Heart left ventricle (tissue), 16 donors: ENCODE data around the gene OR3A2. TPM values are rescaled to one million over a fixed set of nuclear protein-coding genes. Genes with fewer than 3 reads are reported as not detected.
"Not testable (repeated sequence)": the region's sequence is repeated elsewhere in the genome, so short reads cannot be mapped to it uniquely, and the experiment has no call there.

ENCODE experiments used
- ATAC-seq, 4 donors: fragments of 200-7000 bp; cut with Tn5 transposase; one replicate each; pipeline ENCODE4 v1.9.1; 2020 to 2022; ENCODE audit warnings: moderate library complexity in 4 of 4, mild to moderate bottlenecking in 3 of 4, moderate number of reproducible peaks in 1 of 4
- DNase-seq, 5 donors: peaks; one replicate each; pipeline ENCODE4 v3.0.0-alpha.2; 2020
- H3K27ac ChIP-seq, 12 donors: fragments of 200-600 bp; sonication (generic) in 4 of 12; one replicate each; pipeline versions ENCODE4 v1.5.0 to v1.8.0; 2016 to 2022; ENCODE audit warnings: mild to moderate bottlenecking in 2 of 12
- H3K27me3 ChIP-seq, 9 donors: fragments of 200-600 bp; sonication (generic) in 2 of 9; one replicate each; pipeline versions ENCODE4 v1.5.1 to v1.8.0; 2016 to 2022; ENCODE audit warnings: mild to moderate bottlenecking in 3 of 9
- H3K36me3 ChIP-seq, 9 donors: fragments of 200-600 bp; sonication (generic) in 2 of 9; one replicate each; pipeline versions ENCODE4 v1.5.0 to v1.8.0; 2018 to 2022; ENCODE audit warnings: mild to moderate bottlenecking in 2 of 9
- H3K4me1 ChIP-seq, 12 donors: fragments of 200-600 bp; sonication (generic) in 4 of 12; one replicate each; pipeline versions ENCODE4 v1.5.0 to v1.8.0; 2016 to 2022; ENCODE audit warnings: mild to moderate bottlenecking in 3 of 12
- H3K4me3 ChIP-seq, 12 donors: fragments of 200-600 bp; sonication (generic) in 4 of 12; one replicate each; pipeline versions ENCODE4 v1.5.0 to v1.8.0; 2017 to 2022; ENCODE audit warnings: mild to moderate bottlenecking in 9 of 12, moderate library complexity in 4 of 12
- H3K9me3 ChIP-seq, 12 donors: fragments of 200-600 bp; sonication (generic) in 4 of 12; one replicate each; pipeline versions ENCODE4 v1.5.0 to v1.8.0; 2016 to 2022; ENCODE audit warnings: mild to moderate bottlenecking in 1 of 12
- CTCF ChIP-seq, 12 donors: fragments of 200-600 bp; sonication (generic) in 4 of 12; IDR thresholded peaks; one replicate each; pipeline versions ENCODE4 v1.5.0 to v1.8.0; 2018 to 2022; ENCODE audit warnings: antibody characterized with exemption in 12 of 12, mild to moderate bottlenecking in 5 of 12
- POLR2A ChIP-seq, 2 donors: fragments of 450-650 bp; IDR thresholded peaks; one replicate each; pipeline ENCODE4 v1.6.1; 2017; ENCODE audit warnings: antibody characterized with exemption in 2 of 2, mild to moderate bottlenecking in 2 of 2, moderate library complexity in 2 of 2
- WGBS, 4 donors: extraction: QIAGEN DNeasy Blood & Tissue Kit in 2 of 4; methylation state at CpG; one replicate each; pipeline versions ENCODE4 v1.1.5 to v1.1.7; 2013 to 2018; 5-methylcytosine and 5-hydroxymethylcytosine counted together
- intact Hi-C, 10 donors: fragments of 100-400 bp; cut with DNase I; formaldehyde crosslinking; loops; one replicate each; pipeline versions ENCODE4 v1.11.1 to v1.14.2; 2022
- polyA plus RNA-seq, 2 donors: library from polyadenylated mRNA; stranded (reverse); fragments of 200-250 nt; gene quantifications; one replicate each; pipeline ENCODE4 v1.2.3, GENCODE V29; 2013
- total RNA-seq, 9 donors: library from RNA; depleted of rRNA in 2 of 9; stranded (reverse); fragments of >200 nt in 2 of 9; fragmentation: NEBNext Ultra II Directional in 3 of 9; extraction: Animal tissue kit (Norgen Biotek cat#: 25700) in 3 of 9; gene quantifications; one replicate each; pipeline versions ENCODE4 v1.1.0 to v1.2.4, GENCODE V29; 2016 to 2023
- donor health status: ischemic (EF 13 %, LVEDD 7.1; RV severe dilation, severe dysfunction).
- donor health status: healthy with polysubstance abuse.
- donor health status: DM: no; HTN: yes; CAD: no.
- donor health status: DM: no; HTN: no; CAD: no.
- donor health status: ischemic (EF 25% LVEDD 6.9; RV normal size, moderate dysfunction).
- donor health status: ischemic (EF 25% LVEDD 5.7; RV mildly dilated, moderate dysfunction).
- donor health status: healthy.
- donor health status: DM: yes; HTN: yes; CAD: no.
- donor health status: ischemic (EF 35%, LVEDD 5.7; RV mildly dilated, moderate dysfunction).
- donor health status: nonischemic (EF 11% LVEDD 7.7; RV severe dilation, severe dysfunction).
- donor health status: DM: yes; HTN: yes; CAD: no.
- donor health status: PGD.
- donor health status: ischemic (EF 29% LVEDD 5.4; RV normal size, mild dysfunction).
- donor health status: nonischemic (EF 23%, LVEDD 6.1; RV moderate dilation, normal function).

Gene OR3A2
- total and polyA plus RNA-seq, 11 donors = 0.35 TPM; not detected in 10

- TF ChIP-seq POLR2A (IDR thresholded peaks at IDR 0.05) (no peak), CTCF (IDR thresholded peaks at IDR 0.05) (no peak)
- Histone ChIP-seq H3K9me3 (peaks cover 0 to 17% (median 9%) of the 10 kb centered on the region in 12 donors), H3K4me3 (no peak overlapping the region), H3K4me1 (no peaks in the 10 kb centered on the region), H3K27ac (no peak overlapping the region), H3K36me3 (no peaks in the 10 kb centered on the region), H3K27me3 (peaks cover 0 to 24% (median 3%) of the 10 kb centered on the region in 9 donors)
- no peak for DNase-seq
- WGBS, 4 donors = 76 to 79% (median 77%) methylated on average over 4 to 8 of the region's 8 CpGs
- ATAC-seq = no peak
- intact Hi-C loops = no loop called here
Observed at GRCh38 chr17:3378321-3378720, 7.8 kb downstream of the OR3A2 start.

- DNase-seq, intact Hi-C loops, H3K36me3 ChIP-seq, H3K27me3 ChIP-seq, ATAC-seq, H3K4me1 ChIP-seq, H3K4me3 ChIP-seq, H3K27ac ChIP-seq: not testable (repeated sequence)
- H3K9me3 ChIP-seq = peaks cover 0 to 32% (median 13%) of the 10 kb centered on the region in 12 donors
- 92 to 97% methylated on average over 25 to 31 of the region's 31 CpGs; no CpG with 5 or more reads in 2 of the 4 donors for WGBS, 4 donors
Observed at GRCh38 chr17:3371167-3371566, 14.9 kb downstream of the OR3A2 start.

- WGBS, 4 donors = 84 to 87% (median 85%) methylated on average over 12 of the region's 12 CpGs
- intact Hi-C loops, ATAC-seq, H3K27ac ChIP-seq, H3K4me1 ChIP-seq, H3K4me3 ChIP-seq, H3K27me3 ChIP-seq, H3K36me3 ChIP-seq: not testable (repeated sequence)
- peak in 1 of 5 donors; percentile 14 for DNase-seq
- peaks cover 0 to 19% (median 3%) of the 10 kb centered on the region in 12 donors for H3K9me3 ChIP-seq
Observed at GRCh38 chr17:3342782-3343181, 43.3 kb downstream of the OR3A2 start.

GRCh38 chr17:3335876-3336275 is 50.2 kb downstream of the OR3A2 start:
- Histone ChIP-seq H3K36me3 (no peaks in the 10 kb centered on the region), H3K9me3 (peaks cover 0 to 10% (median 0%) of the 10 kb centered on the region in 12 donors), H3K4me3 (no peak overlapping the region), H3K27ac (no peak overlapping the region), H3K27me3 (no peaks in the 10 kb centered on the region), H3K4me1 (no peaks in the 10 kb centered on the region)
- ATAC-seq (peak in 1 of 4 donors; percentile 36), DNase-seq (no peak)
- TF ChIP-seq POLR2A (IDR thresholded peaks at IDR 0.05) = no peak
- TF ChIP-seq CTCF (IDR thresholded peaks at IDR 0.05) = peak in 5 of 12 donors; percentile 4 to 35 (median 27)
- intact Hi-C loops = no loop called here
- 22 to 54% (median 42%) methylated on average over 4 of the region's 4 CpGs for WGBS, 4 donors

GRCh38 chr17:3318336-3318735 is 67.8 kb downstream of the OR3A2 start:
- H3K27ac ChIP-seq = no peak overlapping the region
- DNase-seq (no peak), ATAC-seq (no peak)
- no peaks in the 10 kb centered on the region for H3K9me3 ChIP-seq
- H3K4me3 ChIP-seq = no peak overlapping the region
- no peaks in the 10 kb centered on the region for H3K36me3 ChIP-seq
- intact Hi-C loops = no loop called here
- no peaks in the 10 kb centered on the region for H3K4me1 ChIP-seq
- 54 to 59% (median 57%) methylated on average over 5 of the region's 5 CpGs for WGBS, 4 donors
- H3K27me3 ChIP-seq = peaks cover 0 to 3% (median 0%) of the 10 kb centered on the region in 9 donors
- no peak for TF ChIP-seq POLR2A (IDR thresholded peaks at IDR 0.05)
- TF ChIP-seq CTCF (IDR thresholded peaks at IDR 0.05) = no peak
